Posterior vena cava (tissue), 2 donors: ENCODE data around the gene HMGCR. TPM values are rescaled to one million over a fixed set of nuclear protein-coding genes. Genes with fewer than 3 reads are reported as not detected.
A peak's percentile ranks its signal among the peaks of the same experiment; 100 is the strongest.
"Not testable (repeated sequence)": the region's sequence is repeated elsewhere in the genome, so short reads cannot be mapped to it uniquely, and the experiment has no call there.

Source experiments
- DNase-seq: peaks from one replicate; pipeline ENCODE4 v3.0.0-alpha.2; 2020; ENCODE audit warnings: low spot score
- intact Hi-C, 2 donors: fragments of 100-400 bp; cut with DNase I; formaldehyde crosslinking; loops; one replicate each; pipeline versions ENCODE4 v1.14.1 to v1.14.2; 2022 to 2023
- long read RNA-seq, 2 donors: library from polyadenylated mRNA; unstranded; transcript quantifications; one replicate each; pipeline ENCODE4 v2.0.0, GENCODE V29; 2020 to 2021
- total RNA-seq, 2 donors: library from RNA; stranded (reverse); fragmentation: NEBNext Ultra II Directional; extraction: Animal tissue kit (Norgen Biotek cat#: 25700); gene quantifications; one replicate each; pipeline ENCODE4 v1.2.1, GENCODE V29; 2021
- donor health status: DM: yes; HTN: yes; CAD: no.
- donor health status: DM: yes; HTN: yes; CAD: no.

The HMGCR gene
- 10 to 100 TPM; 15.1 to 22.9 TPM for total RNA-seq
- long read RNA-seq, donor 1, full-length matches to known transcripts = 3 of 4 reads
- long read RNA-seq, donor 1, partial matches to known transcripts = 0 of 4 reads
- long read RNA-seq, donor 1, other reads (novel, unspliced or antisense) = 1 of 4 reads
- long read RNA-seq, donor 2 = 0 reads

GRCh38 chr5:75336615-75337336 lies at the start of gene HMGCR:
TSS of gene HMGCR (plus strand) at chr5:75337220. CDS start at chr5:75342606, 5,386 bp downstream.
- intact Hi-C loops = no loop called here
- DNase-seq = peak; percentile 99

- DNase-seq, intact Hi-C loops: not testable (repeated sequence)
Measured at GRCh38 chr5:75291844-75292243, 45.2 kb upstream of the HMGCR start.

GRCh38 chr5:75300084-75300483 lies 36.9 kb upstream of the HMGCR start:
- intact Hi-C loops = no loop called here
- DNase-seq = no peak

- intact Hi-C loops = no loop called here
- no peak for DNase-seq
Measured at GRCh38 chr5:75303419-75303818, 33.6 kb upstream of the HMGCR start.

- intact Hi-C loops, DNase-seq: not testable (repeated sequence)
Measured at GRCh38 chr5:75304486-75304885, 32.5 kb upstream of the HMGCR start.

- intact Hi-C loops = no loop called here
Measured at GRCh38 chr5:75306746-75307145, 30.3 kb upstream of the HMGCR start.

GRCh38 chr5:75310212-75310611 lies 26.8 kb upstream of the HMGCR start:
- intact Hi-C loops = no loop called here
- DNase-seq = no peak

More at GRCh38 chr5:75306746-75307145, 30.3 kb upstream of the HMGCR start:
- DNase-seq = no peak

GRCh38 chr5:75319148-75319547 lies 17.9 kb upstream of the HMGCR start:
- DNase-seq, intact Hi-C loops: not testable (repeated sequence)

- no peak for DNase-seq
- intact Hi-C loops = no loop called here
Measured at GRCh38 chr5:75319638-75320037, 17.4 kb upstream of the HMGCR start.

GRCh38 chr5:75320371-75320770 lies 16.6 kb upstream of the HMGCR start:
- DNase-seq = no peak
- intact Hi-C loops = no loop called here

- intact Hi-C loops = no loop called here
Measured at GRCh38 chr5:75322066-75322465, 15.0 kb upstream of the HMGCR start.

GRCh38 chr5:75324791-75325190 lies 12.2 kb upstream of the HMGCR start:
- no peak for DNase-seq
- intact Hi-C loops = no loop called here

More at GRCh38 chr5:75322066-75322465, 15.0 kb upstream of the HMGCR start:
- DNase-seq = no peak

- no peak for DNase-seq
- intact Hi-C loops = no loop called here
Measured at GRCh38 chr5:75325242-75325641, 11.8 kb upstream of the HMGCR start.

- intact Hi-C loops = no loop called here
- DNase-seq = no peak
Measured at GRCh38 chr5:75330404-75330803, 6.6 kb upstream of the HMGCR start.

- no peak for DNase-seq
- intact Hi-C loops = no loop called here
Measured at GRCh38 chr5:75331095-75332090, 5.6 kb upstream of the HMGCR start.

GRCh38 chr5:75333759-75334158 lies 3.3 kb upstream of the HMGCR start:
- intact Hi-C loops, DNase-seq: not testable (repeated sequence)

GRCh38 chr5:75334413-75334812 lies 2.6 kb upstream of the HMGCR start:
- DNase-seq, intact Hi-C loops: not testable (repeated sequence)

- intact Hi-C loops = no loop called here
- DNase-seq = no peak
Measured at GRCh38 chr5:75335486-75335885, 1.5 kb upstream of the HMGCR start.

GRCh38 chr5:75335952-75336614 lies 937 bp upstream of the HMGCR start:
- intact Hi-C loops = no loop called here
- DNase-seq = no peak
